Head of caudate nucleus (tissue), 42 donors: ENCODE data around the gene BIRC6.

ENCODE experiments used
- DNase-seq, 42 donors: peaks; one replicate each; pipeline versions ENCODE4 v3.0.0 to v3.0.0-alpha.2; 2020 to 2021; ENCODE audit warnings: mixed read lengths in 7 of 42
- intact Hi-C: fragments of 100-400 bp; cut with DNase I; formaldehyde crosslinking; loops from one replicate; pipeline ENCODE4 v1.15.0; 2022

The BIRC6 gene

DNA sequence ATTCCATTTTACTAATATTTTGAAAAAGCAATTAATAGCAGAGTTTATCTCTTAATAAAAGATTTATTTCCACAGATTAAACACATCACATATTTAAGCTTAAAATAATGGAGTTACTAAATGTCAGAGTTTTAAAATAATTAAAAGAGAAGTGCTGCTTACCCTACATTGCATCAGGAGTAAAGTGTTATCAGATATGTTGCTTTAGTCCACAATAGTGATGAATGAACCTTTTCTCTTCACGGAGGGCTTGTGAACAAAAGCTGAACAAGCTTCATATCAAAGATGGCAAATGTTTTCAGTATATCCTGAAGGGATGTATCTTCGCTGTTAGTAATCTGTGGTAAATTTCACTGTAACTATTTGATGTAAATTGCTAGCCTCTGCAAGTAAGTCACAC is 201.7 kb downstream of the BIRC6 start:
- DNase-seq, result no peak
- intact Hi-C loops, result no loop called here

DNA sequence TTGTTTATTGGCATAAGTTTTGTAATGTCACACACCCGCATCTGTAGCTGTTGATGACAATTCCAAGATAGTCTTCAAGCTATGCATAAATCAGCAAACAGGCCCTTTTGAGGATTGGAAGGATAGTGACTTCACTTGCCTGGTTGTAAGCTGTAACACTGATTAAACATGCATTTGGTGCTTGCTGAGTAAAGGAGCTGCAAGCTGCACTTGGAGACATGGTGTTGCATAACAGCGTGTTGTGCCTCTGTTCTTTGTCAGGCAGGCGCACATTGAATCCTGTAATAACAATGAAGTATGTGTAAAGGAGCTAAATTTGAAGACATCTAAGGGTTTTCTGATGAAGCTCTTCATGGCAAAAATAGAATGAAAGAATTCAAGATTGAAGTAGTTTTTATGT is 202.3 kb downstream of the BIRC6 start:
- DNase-seq, result peak; percentile 31 to 92 (median 76)
- intact Hi-C loops, result no loop called here

DNA sequence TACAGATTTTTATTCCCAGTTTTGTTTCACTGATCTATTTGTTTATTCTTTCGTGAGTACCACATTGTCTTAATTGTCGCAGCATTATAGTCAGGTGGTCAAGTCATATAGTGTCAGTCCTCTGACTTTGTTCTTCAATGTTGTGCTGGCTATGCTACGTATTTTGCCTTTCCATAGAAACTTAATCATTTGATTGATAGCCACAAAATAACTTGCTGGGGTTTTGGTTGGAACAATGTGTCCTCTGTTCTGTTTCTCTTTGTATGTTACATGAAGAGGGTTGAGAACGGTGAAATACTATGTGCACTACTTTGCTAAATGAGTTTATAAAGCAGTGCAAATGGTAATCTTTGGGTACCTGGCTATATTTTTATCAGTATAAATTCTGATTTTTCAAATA is 206.1 kb downstream of the BIRC6 start:
- DNase-seq, result peak in 1 of 42 donors; percentile 11
- intact Hi-C loops, result no loop called here

DNA sequence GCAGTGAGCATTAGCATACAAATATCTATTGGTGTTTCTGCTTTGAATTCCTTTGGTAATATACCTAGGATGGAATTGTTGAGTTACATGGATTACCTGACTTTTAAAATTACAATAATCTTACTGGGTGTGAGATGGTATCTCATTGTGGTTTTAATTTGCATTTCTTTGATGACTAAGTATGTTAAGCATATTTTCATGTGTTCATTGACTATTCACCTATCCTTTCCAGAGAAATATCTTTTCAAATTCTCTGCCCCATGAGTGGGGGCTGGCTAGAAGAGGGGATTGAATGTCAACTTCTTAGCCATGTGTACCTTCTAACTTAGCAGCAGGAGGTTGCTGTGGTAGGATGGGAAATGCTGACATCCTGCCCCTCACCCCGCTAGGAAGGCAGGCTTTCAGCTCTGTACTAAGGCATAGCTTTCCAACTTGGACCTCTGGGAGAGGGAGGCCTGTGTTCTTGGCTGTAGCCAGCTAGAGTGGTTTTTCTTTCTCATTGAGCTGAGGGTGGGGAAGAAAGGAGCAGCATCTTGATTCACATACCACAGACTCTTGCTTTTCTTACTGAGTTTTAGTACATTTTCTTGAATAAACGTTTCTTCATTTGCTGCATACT is 207.7 kb downstream of the BIRC6 start:
- intact Hi-C loops, result no loop called here
- no peak for DNase-seq

GRCh38 chr2:32565902-32566301 is 209.1 kb downstream of the BIRC6 start:
- intact Hi-C loops, result no loop called here
- DNase-seq, result no peak

- no peak for DNase-seq
- intact Hi-C loops, result no loop called here
Observed at GRCh38 chr2:32572030-32572429, 215.2 kb downstream of the BIRC6 start.

DNA sequence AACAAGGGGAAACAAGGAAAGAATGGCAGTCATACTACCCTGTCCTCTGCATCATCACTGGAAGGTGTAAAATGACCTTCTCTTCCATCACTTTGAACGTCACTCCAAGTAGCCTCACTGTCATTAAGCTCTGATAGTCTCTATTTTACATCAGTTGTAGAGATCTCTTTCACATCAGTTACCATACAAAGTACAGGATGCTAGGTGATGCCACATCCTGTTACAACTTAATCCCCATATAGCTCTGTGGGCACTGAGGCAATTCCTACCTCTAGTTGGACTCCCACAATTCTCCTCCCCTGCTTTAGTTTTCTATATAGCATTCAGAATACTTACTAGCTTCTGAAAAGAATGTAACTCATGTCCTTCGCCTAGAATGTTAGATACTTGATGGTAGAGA is 215.9 kb downstream of the BIRC6 start:
- intact Hi-C loops, result no loop called here
- no peak for DNase-seq

DNA sequence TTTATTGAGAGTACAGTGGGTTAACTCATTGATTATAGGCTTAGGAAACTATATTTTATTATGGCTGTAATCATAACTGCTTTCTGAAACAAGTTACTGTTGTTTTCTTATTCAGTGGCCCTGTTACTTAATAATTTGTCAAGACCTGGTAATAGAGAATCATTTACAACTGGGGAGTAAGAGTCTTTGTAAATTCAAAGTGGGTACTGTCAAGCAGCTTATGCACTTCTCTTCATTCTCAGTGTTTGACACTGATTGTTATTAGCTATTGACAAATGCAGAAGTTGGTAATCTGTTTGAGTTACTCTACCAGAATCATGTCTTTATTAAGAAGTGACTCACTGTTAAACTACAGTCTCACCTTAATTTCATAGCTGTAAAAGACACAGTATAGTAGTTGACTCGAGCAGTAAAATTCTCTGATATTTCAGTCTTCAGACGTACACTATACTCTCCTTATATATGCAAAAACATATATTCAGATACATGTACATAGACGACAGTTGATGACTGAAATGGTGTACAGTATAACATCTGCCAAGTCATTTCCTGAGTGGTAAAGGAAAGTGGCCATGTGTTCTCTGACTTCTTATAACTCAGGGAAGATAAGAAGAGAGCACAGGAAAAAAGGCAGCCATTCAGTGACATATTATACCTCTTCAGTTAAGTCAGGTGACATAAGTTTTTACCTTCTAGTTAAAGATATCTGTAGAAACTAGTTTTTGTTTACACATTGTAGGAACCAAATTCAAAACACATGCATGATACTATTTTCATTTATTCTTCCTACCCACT is 235.0 kb downstream of the BIRC6 start:
- no peak for DNase-seq
- intact Hi-C loops, result no loop called here

GRCh38 chr2:32594573-32594972 is 237.8 kb downstream of the BIRC6 start:
- no peak for DNase-seq
- intact Hi-C loops, result no loop called here

- intact Hi-C loops, result no loop called here
- no peak for DNase-seq
Observed at GRCh38 chr2:32611366-32611765, 254.5 kb downstream of the BIRC6 start.

- no peak for DNase-seq
- intact Hi-C loops, result no loop called here
Observed at GRCh38 chr2:32611771-32612170, 254.9 kb downstream of the BIRC6 start.

GRCh38 chr2:32614084-32614483 is 257.3 kb downstream of the BIRC6 start:
- intact Hi-C loops, result no loop called here
- no peak for DNase-seq

DNA sequence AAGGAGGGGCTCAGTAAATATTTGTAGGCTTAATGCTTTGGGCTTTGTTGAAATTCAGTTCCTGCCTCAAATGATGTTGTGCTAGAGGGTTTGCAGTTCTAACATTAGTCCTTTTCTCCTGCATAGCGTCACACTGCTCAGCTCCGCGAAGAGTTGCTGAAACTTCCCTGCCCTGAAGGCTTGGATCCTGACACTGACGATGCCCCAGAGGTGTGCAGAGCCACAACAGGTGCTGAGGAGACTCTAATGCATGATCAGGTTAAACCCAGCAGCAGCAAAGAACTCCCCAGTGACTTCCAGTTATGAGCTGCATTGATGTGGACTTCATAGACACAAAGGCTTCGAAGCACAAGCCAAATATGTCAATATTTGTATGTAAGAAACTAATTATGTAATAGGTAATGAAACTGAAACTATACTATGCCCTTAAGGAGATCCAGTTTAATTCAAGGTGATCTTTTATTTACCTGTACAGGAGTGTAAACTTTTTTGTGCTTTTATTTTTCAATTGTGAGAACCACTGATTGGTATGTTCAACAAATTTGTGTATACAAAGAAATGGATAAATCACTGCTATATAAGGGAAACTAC is 260.9 kb downstream of the BIRC6 start:
- no peak for DNase-seq
- intact Hi-C loops, result no loop called here

GRCh38 chr2:32622570-32623310 is 265.9 kb downstream of the BIRC6 start:
- peak in 4 of 42 donors; percentile 3 to 21 (median 6) for DNase-seq
- intact Hi-C loops, result no loop called here

DNA sequence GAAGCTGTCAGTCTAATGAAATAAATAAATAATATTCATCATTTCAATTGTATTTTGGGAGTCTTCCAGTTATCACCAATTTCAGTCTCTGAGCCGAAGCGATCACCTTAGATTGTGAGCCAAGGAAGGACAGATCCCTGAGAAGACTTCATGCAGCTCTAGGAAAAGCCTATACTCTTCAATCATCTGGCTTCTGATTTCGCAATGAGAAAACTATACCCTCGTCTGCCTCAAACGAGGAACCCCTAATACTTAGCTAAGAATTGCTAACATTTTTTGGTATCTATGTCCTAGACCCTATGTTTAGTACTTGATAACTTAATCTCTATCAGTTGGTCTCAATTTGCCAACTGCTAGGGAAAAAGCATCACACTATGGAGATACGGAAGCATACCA is 266.5 kb downstream of the BIRC6 start:
- no peak for DNase-seq
- intact Hi-C loops, result no loop called here

- DNase-seq, result no peak
- intact Hi-C loops, result no loop called here
Observed at GRCh38 chr2:32624812-32625211, 268.0 kb downstream of the BIRC6 start.

DNA sequence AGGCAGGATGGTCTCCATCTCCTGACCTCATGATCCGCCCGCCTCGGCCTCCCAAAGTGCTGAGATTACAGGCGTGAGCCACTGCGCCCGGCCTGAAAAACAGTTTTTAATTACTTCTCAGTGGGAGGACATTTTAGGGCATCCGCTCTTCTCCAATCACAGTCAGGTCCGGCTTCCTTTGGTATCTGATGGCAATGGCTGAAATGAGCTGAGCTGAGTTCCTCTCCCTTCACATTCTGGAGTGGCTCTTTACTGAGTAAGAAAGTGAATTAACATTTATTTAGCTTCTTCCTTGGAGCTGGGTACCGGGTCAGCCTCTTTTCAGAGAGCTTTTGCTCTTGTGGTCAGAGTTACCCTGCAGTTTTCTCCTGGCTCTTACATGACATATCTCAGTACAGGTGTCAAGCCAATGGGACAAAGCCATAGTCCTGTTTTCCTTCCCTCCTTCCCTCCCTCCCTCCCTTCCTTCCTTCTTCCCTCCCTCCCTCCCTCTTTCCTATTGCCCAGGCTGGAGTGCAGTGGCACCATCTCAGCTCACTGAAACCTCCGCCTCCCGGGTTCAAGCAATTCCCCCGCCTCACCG is 269.9 kb downstream of the BIRC6 start:
- intact Hi-C loops, result no loop called here
- DNase-seq, result no peak

DNA sequence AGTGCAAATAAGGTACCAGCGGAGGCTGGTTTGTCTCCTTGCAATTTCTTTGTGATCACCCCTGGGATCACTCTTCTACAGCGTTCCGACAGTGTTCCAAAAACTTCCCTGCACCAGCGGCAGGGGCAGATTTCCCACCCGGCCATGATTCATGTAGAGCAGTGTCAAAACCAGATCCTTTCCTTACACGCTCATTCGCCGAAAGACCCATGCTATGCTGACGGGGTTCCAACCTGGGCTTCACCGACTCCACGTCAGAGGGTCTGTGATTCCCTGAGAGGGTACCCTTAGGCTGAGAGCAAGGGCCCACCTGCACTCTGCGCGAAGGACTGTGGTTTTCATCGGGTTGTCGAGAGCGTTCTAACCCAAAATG is 270.6 kb downstream of the BIRC6 start:
- peak; percentile 19 to 80 (median 52) for DNase-seq
- intact Hi-C loops, result no loop called here

DNA sequence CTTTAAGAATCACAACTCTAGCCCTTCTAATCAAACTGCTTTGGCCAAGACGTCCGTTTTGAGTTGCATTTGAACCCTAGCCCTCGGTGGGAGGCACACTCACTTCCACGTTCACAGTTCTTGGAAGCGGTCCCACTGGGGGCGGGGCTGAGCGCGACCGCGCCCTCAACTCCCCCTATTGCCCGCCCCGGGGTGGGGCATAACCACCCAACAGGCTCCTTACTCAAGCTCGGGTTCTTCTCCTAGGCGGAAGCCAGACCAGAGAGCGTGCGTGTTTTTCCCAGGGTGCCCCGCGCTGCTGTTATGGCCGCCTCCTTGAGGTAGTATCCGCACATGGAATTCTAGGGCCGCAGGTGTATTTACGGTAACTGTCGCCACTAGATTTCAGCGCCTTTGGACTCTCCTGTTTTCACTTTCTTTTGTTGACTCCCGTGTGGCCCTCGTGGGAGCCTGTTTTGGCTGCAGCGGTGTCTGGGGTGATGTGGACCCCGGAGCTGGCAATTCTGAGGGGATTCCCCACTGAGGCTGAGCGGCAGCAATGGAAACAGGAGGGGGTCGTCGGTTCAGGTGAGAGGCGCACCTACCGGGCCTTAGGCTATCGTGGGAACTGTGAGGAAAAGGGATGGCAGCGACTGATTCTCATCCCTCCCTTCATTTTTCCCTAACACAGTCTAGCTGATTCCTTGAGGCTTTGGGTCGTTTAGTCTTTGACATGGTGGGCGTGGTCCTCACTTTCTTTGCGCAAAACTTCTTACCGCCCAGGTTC is 271.2 kb downstream of the BIRC6 start, which contains the start of gene TTC27:
Gene TTC27, plus strand, starts transcription at position 237 of the 766 bp plus-strand sequence. Its CDS starts 243 bp downstream, at position 480.
- DNase-seq, result peak; percentile 95 to 99 (median 97)
- intact Hi-C loops, result no loop called here
